Esophagus muscularis mucosa (tissue), 4 donors: ENCODE measurements around the gene CCM2. TPM values are rescaled to one million over a fixed set of nuclear protein-coding genes. Genes with fewer than 3 reads are reported as not detected.

Experiments
- DNase-seq: peaks from one replicate; pipeline ENCODE4 v3.0.0-alpha.2; 2017; ENCODE audit errors: extremely low spot score
- H3K27ac ChIP-seq, 4 donors: fragments of 200-600 bp; sonication (generic); replicated peaks in 1 of 4; 1 replicate in 3 of 4; 2 replicates in 1 of 4; pipeline ENCODE4 v1.5.1; 2016 to 2019; ENCODE audit warnings: mild to moderate bottlenecking in 1 of 4
- H3K27me3 ChIP-seq, 4 donors: fragments of 200-600 bp; sonication (generic); one replicate each; pipeline versions ENCODE4 v1.5.1 to v1.6.0; 2016 to 2019
- H3K36me3 ChIP-seq, 4 donors: fragments of 200-600 bp; sonication (generic); one replicate each; pipeline ENCODE4 v1.5.1; 2016 to 2019
- H3K4me1 ChIP-seq, 4 donors: fragments of 200-600 bp; sonication (generic); one replicate each; pipeline ENCODE4 v1.5.1; 2016 to 2019
- H3K4me3 ChIP-seq, 4 donors: fragments of 200-600 bp; sonication (generic); 1 replicate in 2 of 4; 2 replicates in 2 of 4; pipeline ENCODE4 v1.5.1; 2016 to 2019; ENCODE audit warnings: mild to moderate bottlenecking in 4 of 4, moderate library complexity in 1 of 4
- H3K9me3 ChIP-seq, 4 donors: fragments of 200-600 bp; sonication (generic); 1 replicate in 3 of 4; 2 replicates in 1 of 4; pipeline ENCODE4 v1.5.1; 2016 to 2019
- EP300 ChIP-seq: sonication (generic); formaldehyde crosslinking; IDR thresholded peaks from one replicate; pipeline ENCODE4 v1.6.1; 2017; ENCODE audit warnings: antibody characterized with exemption
- POLR2A ChIP-seq: fragments of 450-650 bp; IDR thresholded peaks from one replicate; pipeline ENCODE4 v1.6.1; 2017; ENCODE audit warnings: antibody characterized with exemption, moderate library complexity, mild to moderate bottlenecking, low read depth
- POLR2AphosphoS5 ChIP-seq, 2 donors: sonication (generic); formaldehyde crosslinking; IDR thresholded peaks; one replicate each; pipeline ENCODE4 v1.6.1; 2017; ENCODE audit warnings: antibody characterized with exemption in 2 of 2
- WGBS: methylation state at CpG from one replicate; pipeline ENCODE4 v1.1.5; 2018; 5-methylcytosine and 5-hydroxymethylcytosine counted together
- intact Hi-C: fragments of 100-400 bp; cut with DNase I; formaldehyde crosslinking; loops from one replicate; pipeline ENCODE4 v1.15.1; 2023
- total RNA-seq, 4 donors: library from RNA; depleted of rRNA; stranded (reverse); fragments of >200 nt; gene quantifications; one replicate each; pipeline versions ENCODE4 v1.1.0 to v1.2.1, GENCODE V29; 2016
- TF ChIP-seq, protein P1 (sequence below), 3 experiments: fragments of 200-600 bp in 2 of 3; fragments of 450-650 bp in 1 of 3; sonication (generic) in 2 of 3; IDR thresholded peaks; one replicate each; pipeline ENCODE4 v1.5.1; 2017 to 2019; ENCODE audit warnings: antibody characterized with exemption in 3 of 3, mild to moderate bottlenecking in 2 of 3, moderate library complexity in 1 of 3

CCM2 gene
- total RNA-seq, 4 donors from 2014 or later = 40.3 to 61.7 (median 49.4) TPM

DNA sequence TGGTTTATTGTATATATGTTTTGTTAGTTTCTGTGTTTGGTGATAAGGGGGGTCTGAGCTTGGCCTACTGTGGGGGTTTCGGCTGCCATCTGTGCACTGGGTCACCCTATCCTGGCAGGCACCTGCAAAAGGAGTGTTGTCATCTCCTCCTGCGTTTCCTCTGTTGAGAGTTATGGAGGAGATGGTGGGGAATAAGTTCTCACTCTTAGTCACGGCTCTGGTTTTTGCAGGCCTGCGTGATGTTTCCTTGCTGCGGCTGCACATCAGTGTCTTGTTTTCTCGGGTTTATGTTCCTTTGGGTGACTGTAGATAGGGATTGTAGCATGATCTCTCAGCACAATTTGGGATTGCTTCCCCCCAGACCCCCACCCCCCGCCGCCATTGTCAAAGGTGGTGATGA is 36.8 kb downstream of the CCM2 start:
- no peak overlapping the region for H3K27ac ChIP-seq
- H3K9me3 ChIP-seq = no peaks in the 10 kb centered on the region
- no peak for DNase-seq
- TF ChIP-seq POLR2AphosphoS5 (IDR thresholded peaks at IDR 0.05) = no peak
- TF ChIP-seq POLR2A = no peak
- TF ChIP-seq, protein P1, sequence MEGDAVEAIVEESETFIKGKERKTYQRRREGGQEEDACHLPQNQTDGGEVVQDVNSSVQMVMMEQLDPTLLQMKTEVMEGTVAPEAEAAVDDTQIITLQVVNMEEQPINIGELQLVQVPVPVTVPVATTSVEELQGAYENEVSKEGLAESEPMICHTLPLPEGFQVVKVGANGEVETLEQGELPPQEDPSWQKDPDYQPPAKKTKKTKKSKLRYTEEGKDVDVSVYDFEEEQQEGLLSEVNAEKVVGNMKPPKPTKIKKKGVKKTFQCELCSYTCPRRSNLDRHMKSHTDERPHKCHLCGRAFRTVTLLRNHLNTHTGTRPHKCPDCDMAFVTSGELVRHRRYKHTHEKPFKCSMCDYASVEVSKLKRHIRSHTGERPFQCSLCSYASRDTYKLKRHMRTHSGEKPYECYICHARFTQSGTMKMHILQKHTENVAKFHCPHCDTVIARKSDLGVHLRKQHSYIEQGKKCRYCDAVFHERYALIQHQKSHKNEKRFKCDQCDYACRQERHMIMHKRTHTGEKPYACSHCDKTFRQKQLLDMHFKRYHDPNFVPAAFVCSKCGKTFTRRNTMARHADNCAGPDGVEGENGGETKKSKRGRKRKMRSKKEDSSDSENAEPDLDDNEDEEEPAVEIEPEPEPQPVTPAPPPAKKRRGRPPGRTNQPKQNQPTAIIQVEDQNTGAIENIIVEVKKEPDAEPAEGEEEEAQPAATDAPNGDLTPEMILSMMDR (IDR thresholded peaks at IDR 0.05) = no peak
- no peak for TF ChIP-seq EP300
- WGBS = 82% methylated on average over 8 of the region's 8 CpGs
- H3K4me1 ChIP-seq = peaks cover 0 to 21% (median 6%) of the 10 kb centered on the region in 4 donors
- no peaks in the 10 kb centered on the region for H3K27me3 ChIP-seq
- intact Hi-C loops = no loop called here
- no peak overlapping the region for H3K4me3 ChIP-seq
- H3K36me3 ChIP-seq = peaks cover 21 to 38% (median 29%) of the 10 kb centered on the region in 4 donors

DNA sequence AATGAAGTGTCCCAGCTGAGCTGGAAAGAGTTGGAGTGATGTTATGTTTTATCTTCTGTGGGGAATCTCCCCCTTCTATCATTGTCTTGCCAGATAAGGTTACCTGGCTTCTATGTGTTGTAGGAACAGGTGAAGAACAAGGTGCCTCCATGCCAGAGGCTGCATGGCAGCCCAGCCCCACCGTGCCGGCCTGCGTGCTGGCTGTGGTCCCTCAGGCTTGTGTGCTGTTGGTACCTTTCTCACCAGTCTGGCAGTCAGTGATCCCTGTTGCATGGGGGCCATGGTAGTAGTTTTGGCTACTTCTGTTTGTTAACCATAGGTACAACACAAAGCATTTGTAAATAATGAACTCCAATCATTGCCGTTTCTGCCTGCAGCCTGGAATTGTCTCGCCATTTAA is 37.9 kb downstream of the CCM2 start:
- Histone ChIP-seq H3K4me3 (no peak overlapping the region), H3K36me3 (peaks cover 21 to 45% (median 33%) of the 10 kb centered on the region in 4 donors), H3K9me3 (no peaks in the 10 kb centered on the region), H3K27me3 (no peaks in the 10 kb centered on the region), H3K27ac (no peak overlapping the region), H3K4me1 (peaks cover 0 to 21% (median 6%) of the 10 kb centered on the region in 4 donors)
- DNase-seq = no peak
- intact Hi-C loops = no loop called here
- WGBS = 91% methylated on average over 5 of the region's 5 CpGs
- TF ChIP-seq POLR2A (no peak), EP300 (no peak), POLR2AphosphoS5 (IDR thresholded peaks at IDR 0.05) (no peak)
- TF ChIP-seq, protein P1 (IDR thresholded peaks at IDR 0.05) = no peak

- H3K4me3 ChIP-seq = no peak overlapping the region
- no peaks in the 10 kb centered on the region for H3K9me3 ChIP-seq
- DNase-seq = no peak
- TF ChIP-seq POLR2AphosphoS5 (IDR thresholded peaks at IDR 0.05) (no peak), POLR2A (no peak), EP300 (no peak)
- TF ChIP-seq, protein P1 (IDR thresholded peaks at IDR 0.05) = no peak
- H3K36me3 ChIP-seq = peaks cover 21 to 55% (median 37%) of the 10 kb centered on the region in 4 donors
- no peaks in the 10 kb centered on the region for H3K27me3 ChIP-seq
- intact Hi-C loops = no loop called here
- H3K27ac ChIP-seq = no peak overlapping the region
- WGBS = 91% methylated on average over 5 of the region's 5 CpGs
- peaks cover 0 to 9% (median under 1%) of the 10 kb centered on the region in 4 donors for H3K4me1 ChIP-seq
Observed at GRCh38 chr7:45039106-45039505, 39.1 kb downstream of the CCM2 start.

DNA sequence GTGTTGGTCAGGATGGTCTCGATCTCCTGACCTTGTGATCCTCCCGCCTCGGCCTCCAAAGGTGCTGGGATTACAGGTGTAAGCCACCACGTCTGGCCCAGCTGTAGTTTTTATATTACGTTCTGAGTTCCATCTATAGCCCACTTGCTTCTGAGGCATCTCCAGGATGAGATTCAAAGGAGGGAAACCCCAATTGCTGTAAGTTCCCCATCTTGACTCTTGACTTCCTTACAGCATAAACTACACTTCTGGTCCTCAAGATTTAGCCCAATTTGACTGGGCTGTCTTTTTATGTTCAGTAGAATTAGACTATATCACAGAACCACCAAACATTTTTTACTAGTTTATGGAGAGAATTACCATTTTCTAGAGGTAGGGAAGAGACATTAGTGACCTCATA is 44.3 kb downstream of the CCM2 start:
- Histone ChIP-seq H3K4me1 (no peaks in the 10 kb centered on the region), H3K36me3 (peaks cover 11 to 75% (median 49%) of the 10 kb centered on the region in 4 donors), H3K27me3 (no peaks in the 10 kb centered on the region), H3K27ac (no peak overlapping the region), H3K4me3 (no peak overlapping the region), H3K9me3 (no peaks in the 10 kb centered on the region)
- intact Hi-C loops = no loop called here
- DNase-seq = no peak
- TF ChIP-seq POLR2AphosphoS5 (IDR thresholded peaks at IDR 0.05) = no peak
- TF ChIP-seq EP300 = no peak
- TF ChIP-seq, protein P1 (IDR thresholded peaks at IDR 0.05) = no peak
- TF ChIP-seq POLR2A = no peak
- 84% methylated on average over 5 of the region's 5 CpGs for WGBS

GRCh38 chr7:45048748-45049147 is 48.7 kb downstream of the CCM2 start:
- DNase-seq = no peak
- peaks cover 0 to 68% (median 36%) of the 10 kb centered on the region in 4 donors for H3K36me3 ChIP-seq
- 100% methylated on average over 1 of the region's 1 CpG for WGBS
- TF ChIP-seq POLR2AphosphoS5 (IDR thresholded peaks at IDR 0.05) (no peak), POLR2A (no peak), EP300 (no peak)
- TF ChIP-seq, protein P1 (IDR thresholded peaks at IDR 0.05) = no peak
- no peak overlapping the region for H3K4me3 ChIP-seq
- H3K27me3 ChIP-seq = no peaks in the 10 kb centered on the region
- H3K4me1 ChIP-seq = no peaks in the 10 kb centered on the region
- intact Hi-C loops = no loop called here
- H3K27ac ChIP-seq = no peak overlapping the region
- H3K9me3 ChIP-seq = no peaks in the 10 kb centered on the region
